Omental fat pad (tissue), 4 donors: Measurements from ENCODE around the gene PTGDR2. TPM values are rescaled to one million over a fixed set of nuclear protein-coding genes. Genes with fewer than 3 reads are reported as not detected.

Experiments
- ATAC-seq: fragments of 150-250 bp; one replicate; pipeline ENCODE4 v1.9.1; 2016; ENCODE audit warnings: mild to moderate bottlenecking, moderate library complexity; ENCODE audit not compliant: low FRiP score
- DNase-seq: peaks from one replicate; pipeline ENCODE4 v3.0.0-alpha.2; 2019; ENCODE audit warnings: low spot score
- CTCF ChIP-seq, 3 donors: fragments of 450-650 bp; IDR thresholded peaks; one replicate each; pipeline ENCODE4 v1.5.1; 2016 to 2017; ENCODE audit warnings: antibody characterized with exemption in 3 of 3, mild to moderate bottlenecking in 3 of 3, moderate library complexity in 2 of 3
- total RNA-seq, 4 donors: library from RNA; depleted of rRNA; stranded (reverse); fragments of >200 nt; gene quantifications; one replicate each; pipeline ENCODE4 v1.1.0, GENCODE V29; 2016

Gene PTGDR2
- total RNA-seq, 4 donors from 2014 or later, result 0.28 to 1.1 TPM; not detected in 2

- no peak for DNase-seq
- no peak for TF ChIP-seq CTCF (IDR thresholded peaks at IDR 0.05)
- ATAC-seq, result no peak
Measured at GRCh38 chr11:60838132-60838531, 17.6 kb downstream of the PTGDR2 start.

DNA sequence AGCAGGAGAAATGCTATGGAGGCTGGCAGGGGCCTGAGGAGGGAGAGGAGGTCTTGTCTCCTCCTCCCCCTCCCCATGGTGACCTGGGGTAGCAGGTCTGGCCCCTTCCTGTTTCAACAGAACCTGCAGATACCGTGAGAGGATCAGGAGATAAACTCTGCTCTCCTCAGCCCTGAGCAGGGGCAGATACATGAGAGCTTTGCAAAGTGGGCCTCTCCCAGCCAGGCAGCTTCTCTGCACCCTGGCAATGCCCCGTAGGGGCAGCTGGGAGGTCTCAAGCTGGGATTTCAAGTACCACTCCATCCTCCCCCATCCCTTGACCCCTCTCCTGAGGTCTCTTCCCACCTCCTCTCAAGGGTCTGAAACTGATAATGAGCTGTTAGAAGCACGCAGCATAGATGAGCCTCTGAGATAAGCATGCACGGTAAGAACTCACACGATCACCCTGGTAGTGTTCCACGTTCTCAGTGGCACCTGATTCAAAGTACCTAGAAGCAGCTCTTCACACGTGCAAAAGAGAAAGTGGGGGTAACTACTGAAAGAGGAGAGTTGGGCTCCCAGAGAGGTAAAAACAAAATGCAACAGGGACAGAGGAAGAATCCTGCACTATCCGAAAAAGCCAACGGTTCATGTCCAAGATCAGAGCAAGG lies 18.8 kb downstream of the PTGDR2 start:
- no peak for DNase-seq
- no peak for TF ChIP-seq CTCF (IDR thresholded peaks at IDR 0.05)
- ATAC-seq, result no peak

DNA sequence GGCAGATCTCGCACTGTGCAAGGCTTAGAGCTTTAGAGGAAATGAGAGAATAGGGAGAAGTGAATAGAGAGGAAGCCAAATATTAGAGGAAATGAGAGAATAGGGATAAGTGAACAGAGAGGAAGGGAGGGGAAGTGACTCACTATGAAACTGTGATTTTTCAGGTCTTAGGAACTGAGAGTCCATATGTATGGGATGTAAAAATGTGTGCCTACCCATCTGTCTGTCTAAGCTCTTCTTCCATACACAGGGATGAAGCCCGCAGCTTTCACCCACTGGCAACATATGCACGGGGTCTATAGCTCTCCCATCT lies 20.3 kb downstream of the PTGDR2 start:
- no peak for DNase-seq
- no peak for ATAC-seq
- TF ChIP-seq CTCF (IDR thresholded peaks at IDR 0.05), result no peak

GRCh38 chr11:60834742-60835533 lies 20.8 kb downstream of the PTGDR2 start:
- DNase-seq (no peak), ATAC-seq (no peak)
- no peak for TF ChIP-seq CTCF (IDR thresholded peaks at IDR 0.05)

DNA sequence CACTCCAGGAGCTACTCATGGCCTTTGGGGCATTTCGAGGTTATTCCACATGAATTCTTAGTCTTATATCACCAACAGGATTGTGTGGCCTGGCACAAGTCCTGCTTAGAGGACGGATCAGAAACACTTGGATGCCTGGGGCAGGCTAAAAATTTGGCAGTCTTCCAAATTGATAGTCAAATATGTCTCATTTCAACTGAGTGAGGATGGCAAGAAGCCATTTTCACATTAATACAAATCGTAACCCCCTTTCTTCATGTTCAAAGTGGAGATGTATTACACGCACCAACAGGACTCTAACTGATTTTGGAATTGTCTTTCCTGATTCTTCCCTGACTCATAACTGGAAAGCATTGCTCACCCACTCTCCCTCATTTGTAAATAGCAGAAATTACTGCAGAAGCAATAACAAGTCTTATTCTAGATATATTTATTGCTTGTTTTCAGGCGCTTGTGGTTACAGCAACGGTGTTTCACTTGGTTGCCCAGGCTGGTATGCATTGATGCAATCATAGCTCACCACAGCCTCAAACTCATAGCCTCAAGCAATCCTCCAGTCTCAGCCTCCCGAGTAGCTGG lies 24.2 kb downstream of the PTGDR2 start:
- peak; percentile 38 for ATAC-seq
- no peak for TF ChIP-seq CTCF (IDR thresholded peaks at IDR 0.05)

GRCh38 chr11:60831143-60831500 lies 24.6 kb downstream of the PTGDR2 start:
- DNase-seq, result peak; percentile 85
- peak in 1 of 3 donors; percentile 67 for TF ChIP-seq CTCF (IDR thresholded peaks at IDR 0.05)
- ATAC-seq, result peak; percentile 82

More for the DNA sequence above, 24.2 kb downstream of the PTGDR2 start:
- no peak for DNase-seq
